ENCODE results near the gene GIMAP8. TPM values are rescaled to one million over a fixed set of nuclear protein-coding genes. Genes with fewer than 3 reads are reported as not detected.
"Not testable (repeated sequence)": the region's sequence is repeated elsewhere in the genome, so short reads cannot be mapped to it uniquely, and the experiment has no call there.

GIMAP8 gene
- total RNA-seq, 2 donors from 2014 or later = 5.8 to 13.4 TPM

DNA sequence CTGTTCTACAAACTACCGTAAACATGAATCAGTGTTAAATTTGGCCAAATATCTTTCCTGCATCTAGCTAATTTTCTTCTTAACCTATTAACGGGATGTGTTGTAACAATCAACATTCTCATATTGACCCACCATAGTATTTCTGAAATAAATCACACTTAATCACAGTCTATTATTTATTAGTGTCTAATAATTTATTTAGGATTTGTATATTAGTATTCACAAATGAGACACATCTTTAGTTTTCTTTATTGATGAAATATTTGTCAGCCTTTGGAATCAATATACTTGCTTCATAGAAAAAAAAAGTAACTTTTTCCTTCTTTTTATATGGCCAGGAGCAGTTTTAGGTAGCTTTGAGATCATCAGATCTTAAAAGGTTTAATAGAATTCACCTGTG, 68.9 kb downstream of the GIMAP8 start:
- ATAC-seq (ENCODE audit: insufficient number of reproducible peaks, low FRiP score, low read depth) = no peak
- Histone ChIP-seq H3K27me3 (replicated peaks; ENCODE audit: insufficient read depth) (no peaks in the 10 kb centered on the region), H3K4me1 (ENCODE audit: control insufficient read depth in 1 of 2, low read depth in 2 of 2) (no peaks in the 10 kb centered on the region), H3K4me3 (peak overlapping the region; percentile 42), H3K36me3 (no peaks in the 10 kb centered on the region), H3K9me3 (no peaks in the 10 kb centered on the region), H3K27ac (peak overlapping the region in 1 of 2 donors; percentile 8)
- no peak for DNase-seq (ENCODE audit: low spot score)
- TF ChIP-seq, protein P1, sequence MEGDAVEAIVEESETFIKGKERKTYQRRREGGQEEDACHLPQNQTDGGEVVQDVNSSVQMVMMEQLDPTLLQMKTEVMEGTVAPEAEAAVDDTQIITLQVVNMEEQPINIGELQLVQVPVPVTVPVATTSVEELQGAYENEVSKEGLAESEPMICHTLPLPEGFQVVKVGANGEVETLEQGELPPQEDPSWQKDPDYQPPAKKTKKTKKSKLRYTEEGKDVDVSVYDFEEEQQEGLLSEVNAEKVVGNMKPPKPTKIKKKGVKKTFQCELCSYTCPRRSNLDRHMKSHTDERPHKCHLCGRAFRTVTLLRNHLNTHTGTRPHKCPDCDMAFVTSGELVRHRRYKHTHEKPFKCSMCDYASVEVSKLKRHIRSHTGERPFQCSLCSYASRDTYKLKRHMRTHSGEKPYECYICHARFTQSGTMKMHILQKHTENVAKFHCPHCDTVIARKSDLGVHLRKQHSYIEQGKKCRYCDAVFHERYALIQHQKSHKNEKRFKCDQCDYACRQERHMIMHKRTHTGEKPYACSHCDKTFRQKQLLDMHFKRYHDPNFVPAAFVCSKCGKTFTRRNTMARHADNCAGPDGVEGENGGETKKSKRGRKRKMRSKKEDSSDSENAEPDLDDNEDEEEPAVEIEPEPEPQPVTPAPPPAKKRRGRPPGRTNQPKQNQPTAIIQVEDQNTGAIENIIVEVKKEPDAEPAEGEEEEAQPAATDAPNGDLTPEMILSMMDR (IDR thresholded peaks at IDR 0.05) = no peak

DNA sequence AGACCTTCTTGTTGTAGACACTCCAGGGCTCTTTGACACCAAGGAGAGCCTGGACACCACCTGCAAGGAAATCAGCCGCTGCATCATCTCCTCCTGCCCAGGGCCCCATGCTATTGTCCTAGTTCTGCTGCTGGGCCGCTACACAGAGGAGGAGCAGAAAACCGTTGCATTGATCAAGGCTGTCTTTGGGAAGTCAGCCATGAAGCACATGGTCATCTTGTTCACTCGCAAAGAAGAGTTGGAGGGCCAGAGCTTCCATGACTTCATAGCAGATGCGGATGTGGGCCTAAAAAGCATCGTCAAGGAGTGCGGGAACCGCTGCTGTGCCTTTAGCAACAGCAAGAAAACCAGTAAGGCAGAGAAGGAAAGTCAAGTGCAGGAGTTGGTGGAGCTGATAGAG, 69.7 kb downstream of the GIMAP8 start:
- Histone ChIP-seq H3K36me3 (no peaks in the 10 kb centered on the region), H3K4me3 (peak overlapping the region; percentile 17), H3K27me3 (replicated peaks; ENCODE audit: insufficient read depth) (no peaks in the 10 kb centered on the region), H3K9me3 (no peaks in the 10 kb centered on the region), H3K4me1 (ENCODE audit: control insufficient read depth in 1 of 2, low read depth in 2 of 2) (no peaks in the 10 kb centered on the region), H3K27ac (peak overlapping the region in 1 of 2 donors; percentile 8)
- TF ChIP-seq, protein P1 (IDR thresholded peaks at IDR 0.05) = no peak
- DNase-seq (ENCODE audit: low spot score) (no peak), ATAC-seq (ENCODE audit: insufficient number of reproducible peaks, low FRiP score, low read depth) (no peak)

DNA sequence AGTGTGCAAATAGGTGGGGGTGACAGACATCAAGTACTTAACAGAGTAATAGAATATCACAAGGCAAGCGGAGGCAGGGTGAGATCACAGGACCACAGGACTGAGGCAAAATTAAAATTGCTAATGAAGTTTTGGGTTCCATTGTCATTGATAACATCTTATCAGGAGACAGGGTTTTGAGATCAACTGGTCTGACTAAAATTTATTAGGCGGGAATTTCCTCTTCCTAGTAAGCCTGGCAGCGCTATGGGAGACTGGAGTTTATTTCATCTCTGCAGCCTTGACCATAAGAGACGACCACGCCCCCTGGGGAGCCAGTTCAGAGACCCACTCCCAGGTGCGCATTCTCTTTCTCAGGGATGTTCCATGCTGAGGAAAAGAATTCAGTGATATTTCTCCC, 72.5 kb downstream of the GIMAP8 start:
- not testable (repeated sequence) for H3K27ac ChIP-seq; DNase-seq (ENCODE audit: low spot score); H3K36me3 ChIP-seq; H3K9me3 ChIP-seq; H3K4me3 ChIP-seq; H3K27me3 ChIP-seq (replicated peaks; ENCODE audit: insufficient read depth); H3K4me1 ChIP-seq (ENCODE audit: control insufficient read depth in 1 of 2, low read depth in 2 of 2); ATAC-seq (ENCODE audit: insufficient number of reproducible peaks, low FRiP score, low read depth)

DNA sequence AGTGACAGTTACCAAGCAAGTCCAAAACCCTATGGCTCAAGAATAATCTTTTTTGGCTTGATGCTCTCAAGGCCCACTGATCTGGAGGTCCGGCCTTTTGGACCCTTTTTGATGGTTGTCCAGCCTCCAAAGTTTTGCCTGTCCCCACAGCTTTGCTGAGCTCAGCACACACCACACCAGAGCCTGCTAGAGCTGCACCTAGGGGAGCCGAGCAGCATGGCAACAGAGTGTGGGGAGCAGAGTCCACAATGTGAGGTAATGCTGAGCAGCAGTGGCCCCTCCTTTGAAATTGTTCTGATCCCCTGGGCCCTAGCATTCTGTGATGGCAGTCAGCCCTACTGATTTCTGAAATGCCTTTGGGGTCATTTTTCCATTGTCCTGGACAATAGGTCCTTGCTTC, 73.6 kb downstream of the GIMAP8 start:
- Histone ChIP-seq H3K27ac (no peak overlapping the region), H3K9me3 (no peaks in the 10 kb centered on the region), H3K4me1 (ENCODE audit: control insufficient read depth in 1 of 2, low read depth in 2 of 2) (no peaks in the 10 kb centered on the region), H3K36me3 (no peaks in the 10 kb centered on the region), H3K4me3 (no peak overlapping the region), H3K27me3 (replicated peaks; ENCODE audit: insufficient read depth) (no peaks in the 10 kb centered on the region)
- ATAC-seq (ENCODE audit: insufficient number of reproducible peaks, low FRiP score, low read depth) (no peak), DNase-seq (ENCODE audit: low spot score) (no peak)
- TF ChIP-seq, protein P1 (IDR thresholded peaks at IDR 0.05) = no peak

Other genes starting within 250 kb of the GIMAP8 start
- 10 to 100 TPM in 1 of 2 donors, 1 to 10 TPM in 1; 4.6 to 10.2 TPM for gene LRRC61, start 127.3 kb upstream of the GIMAP8 start, total RNA-seq
- 1 to 10 TPM in 1 of 2 donors, under 1 TPM in 1; 0.14 to 6.4 TPM for gene ACTR3C, start 127.1 kb upstream of the GIMAP8 start, total RNA-seq
- 100 to 1,000 TPM in 1 of 2 donors, 10 to 100 TPM in 1; 76.4 to 102 TPM for gene RARRES2, start 109.0 kb upstream of the GIMAP8 start, total RNA-seq
- gene REPIN1, start 81.8 kb upstream of the GIMAP8 start, total RNA-seq = 10 to 100 TPM; 80.0 to 82.3 TPM
- 10 to 100 TPM in 1 of 2 donors, 1 to 10 TPM in 1; 4.2 to 11.5 TPM for gene ZNF775, start 71.3 kb upstream of the GIMAP8 start, total RNA-seq
- 10 to 100 TPM; 12.6 to 21.4 TPM for gene GIMAP7, start 64.2 kb downstream of the GIMAP8 start, total RNA-seq
- 10 to 100 TPM; 12.3 to 29.3 TPM for gene GIMAP4, start 116.8 kb downstream of the GIMAP8 start, total RNA-seq
- 10 to 100 TPM; 20.3 to 41.1 TPM for gene GIMAP6, start 181.8 kb downstream of the GIMAP8 start, total RNA-seq
- gene GIMAP2, start 235.1 kb downstream of the GIMAP8 start, total RNA-seq = 10 to 100 TPM in 1 of 2 donors, 1 to 10 TPM in 1; 5.9 to 18.0 TPM